GM18873 (cell line): ENCODE data around the gene CECR2.
"Not testable (repeated sequence)": the region's sequence is repeated elsewhere in the genome, so short reads cannot be mapped to it uniquely, and the experiment has no call there.

Experiments used
- ATAC-seq: cut with Tn5 transposase; IDR thresholded peaks from one replicate; pipeline ENCODE4 v1.9.1; 2021; ENCODE audit warnings: mild to moderate bottlenecking, moderate library complexity, moderate number of reproducible peaks; ENCODE audit not compliant: unreplicated experiment, low FRiP score

The CECR2 gene

GRCh38 chr22:17397756-17398547 lies 28.7 kb downstream of the CECR2 start:
- no peak for ATAC-seq

- ATAC-seq = no peak
Measured at GRCh38 chr22:17400305-17400704, 31.0 kb downstream of the CECR2 start.

GRCh38 chr22:17401728-17402127 lies 32.5 kb downstream of the CECR2 start:
- no peak for ATAC-seq

GRCh38 chr22:17402293-17402692 lies 33.0 kb downstream of the CECR2 start:
- no peak for ATAC-seq

- ATAC-seq = no peak
Measured at GRCh38 chr22:17403906-17404305, 34.6 kb downstream of the CECR2 start.

GRCh38 chr22:17407643-17408042 lies 38.4 kb downstream of the CECR2 start:
- no peak for ATAC-seq

GRCh38 chr22:17410576-17410975 lies 41.3 kb downstream of the CECR2 start:
- ATAC-seq = no peak

GRCh38 chr22:17411213-17411612 lies 42.0 kb downstream of the CECR2 start:
- no peak for ATAC-seq

GRCh38 chr22:17412232-17412631 lies 43.0 kb downstream of the CECR2 start:
- no peak for ATAC-seq

GRCh38 chr22:17418890-17419324 lies 49.6 kb downstream of the CECR2 start:
- ATAC-seq = no peak

GRCh38 chr22:17419348-17419747 lies 50.1 kb downstream of the CECR2 start:
- ATAC-seq = no peak

GRCh38 chr22:17422736-17423343 lies 53.6 kb downstream of the CECR2 start:
- ATAC-seq = no peak

GRCh38 chr22:17423616-17424015 lies 54.4 kb downstream of the CECR2 start:
- ATAC-seq = no peak

- ATAC-seq = not testable (repeated sequence)
Measured at GRCh38 chr22:17427528-17427927, 58.3 kb downstream of the CECR2 start.

- no peak for ATAC-seq
Measured at GRCh38 chr22:17429516-17429915, 60.3 kb downstream of the CECR2 start.

- ATAC-seq = no peak
Measured at GRCh38 chr22:17430412-17430811, 61.2 kb downstream of the CECR2 start.

GRCh38 chr22:17431179-17431578 lies 61.9 kb downstream of the CECR2 start:
- no peak for ATAC-seq

- ATAC-seq = no peak
Measured at GRCh38 chr22:17434856-17435255, 65.6 kb downstream of the CECR2 start.

GRCh38 chr22:17435375-17435774 lies 66.1 kb downstream of the CECR2 start:
- ATAC-seq = no peak

GRCh38 chr22:17436382-17436980 lies 67.2 kb downstream of the CECR2 start:
- no peak for ATAC-seq

- no peak for ATAC-seq
Measured at GRCh38 chr22:17436981-17437412, 67.7 kb downstream of the CECR2 start.

GRCh38 chr22:17438026-17438425 lies 68.8 kb downstream of the CECR2 start:
- no peak for ATAC-seq
